GM18520 (cell line): ENCODE measurements around the gene PPP1R1B.

Experiments used
- ATAC-seq: cut with Tn5 transposase; IDR thresholded peaks from one replicate; pipeline ENCODE4 v1.9.1; 2021; ENCODE audit not compliant: unreplicated experiment

The PPP1R1B gene

DNA sequence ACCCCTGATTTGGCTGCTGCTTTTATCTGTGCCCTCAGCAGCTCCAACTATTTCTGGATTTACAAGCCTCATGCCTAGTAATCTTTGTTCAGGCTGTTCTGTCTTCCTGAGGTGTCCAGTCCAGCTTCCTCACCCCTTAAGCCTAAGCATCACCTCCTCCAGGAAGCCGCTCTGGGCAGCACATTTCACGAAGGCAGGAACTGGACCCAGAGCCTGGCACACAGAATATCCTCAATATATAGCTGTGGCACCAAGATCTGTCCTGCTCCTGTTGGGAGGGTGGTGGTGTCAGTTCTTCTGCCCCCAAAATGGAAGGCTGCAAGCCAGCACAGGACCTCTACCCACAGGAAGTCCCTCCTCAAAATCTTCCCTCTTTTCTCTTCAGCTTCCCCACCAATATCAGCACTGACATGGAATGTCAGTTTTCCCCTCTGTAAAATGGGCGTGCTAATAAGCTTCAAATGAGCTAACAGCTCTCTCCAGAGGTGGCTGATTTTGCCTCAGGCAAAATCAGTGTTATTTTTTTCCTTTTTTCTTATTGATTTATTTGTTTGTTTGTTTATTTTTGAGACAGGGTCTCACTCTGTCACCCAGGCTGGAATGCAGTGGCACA lies 12.1 kb upstream of the PPP1R1B start:
- no peak for ATAC-seq

DNA sequence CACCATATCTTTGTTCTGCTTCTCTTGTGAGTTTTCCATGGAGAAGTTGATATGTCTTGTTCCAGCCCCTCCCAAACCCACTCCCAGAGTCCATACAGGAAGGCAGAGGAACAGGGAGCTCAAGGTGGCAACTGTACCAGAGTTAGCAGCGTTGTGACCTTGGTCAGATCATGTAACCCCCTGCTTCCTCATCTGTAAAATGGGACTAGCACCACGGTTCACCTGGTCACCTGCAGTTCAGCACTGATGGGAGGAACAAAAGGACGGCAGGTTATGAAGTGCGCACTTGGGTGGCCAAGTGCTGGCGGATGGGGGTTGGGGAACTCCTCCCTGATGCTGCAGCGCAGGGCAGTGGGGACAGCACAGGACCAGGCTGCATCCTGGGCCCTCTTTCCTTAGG lies 11.3 kb upstream of the PPP1R1B start:
- ATAC-seq: no peak

DNA sequence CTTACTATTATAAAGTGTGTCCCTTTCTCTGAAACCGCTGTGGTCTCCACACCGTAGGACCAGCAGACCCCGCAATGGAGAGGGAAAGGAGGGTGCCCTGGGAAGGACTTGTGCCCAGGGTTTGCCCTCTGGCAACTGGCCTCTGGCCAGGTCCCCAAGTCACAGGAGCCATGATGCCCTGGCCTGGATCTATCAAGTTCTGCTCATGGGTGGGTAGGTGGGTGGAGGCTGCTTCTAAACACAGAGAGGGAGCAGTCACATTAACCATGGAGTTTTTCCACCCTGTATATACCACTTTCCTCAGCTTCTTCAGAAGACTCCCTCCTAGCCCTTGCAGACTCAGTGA lies 9.7 kb upstream of the PPP1R1B start:
- ATAC-seq: no peak

DNA sequence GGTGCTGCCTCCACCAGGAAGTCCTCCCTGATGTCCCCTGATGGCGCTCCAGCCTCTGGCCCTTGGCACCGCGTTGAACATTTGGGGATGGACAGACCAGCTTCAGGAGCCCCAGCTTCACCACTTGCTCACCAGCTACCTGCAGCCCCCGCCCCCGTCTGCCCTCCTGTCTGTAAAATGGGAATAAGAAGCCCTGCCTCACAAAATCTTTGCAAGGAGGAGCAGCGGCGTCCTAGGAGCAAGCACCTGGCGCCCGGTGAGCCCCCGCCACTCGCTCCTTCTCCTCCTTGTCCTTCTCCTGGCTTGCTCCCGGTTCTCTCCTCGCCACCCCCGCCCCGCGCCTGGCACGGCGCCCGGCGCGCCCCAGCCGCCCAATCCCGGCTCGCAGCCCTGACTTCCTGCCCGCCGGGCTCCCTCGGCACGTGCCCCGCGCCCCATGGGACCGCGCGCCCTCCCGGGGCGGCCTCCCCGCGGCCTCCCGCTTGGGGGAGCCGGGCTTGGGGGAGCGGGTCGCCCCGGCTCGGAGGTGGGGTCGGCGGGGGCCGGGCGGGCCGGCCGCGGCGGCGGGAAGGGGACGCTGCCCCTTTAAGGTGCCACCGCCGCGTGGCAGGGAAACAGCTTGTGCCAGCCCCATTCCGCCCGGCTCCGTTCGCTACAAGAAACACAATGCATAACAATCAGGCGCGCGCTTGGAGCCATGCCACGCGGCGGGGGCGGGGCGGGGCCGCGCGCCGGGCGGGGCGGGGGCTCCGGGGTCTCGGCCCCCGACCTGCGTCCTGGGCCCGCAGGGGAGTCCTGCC lies 9.1 kb upstream of the PPP1R1B start:
- ATAC-seq: no peak

DNA sequence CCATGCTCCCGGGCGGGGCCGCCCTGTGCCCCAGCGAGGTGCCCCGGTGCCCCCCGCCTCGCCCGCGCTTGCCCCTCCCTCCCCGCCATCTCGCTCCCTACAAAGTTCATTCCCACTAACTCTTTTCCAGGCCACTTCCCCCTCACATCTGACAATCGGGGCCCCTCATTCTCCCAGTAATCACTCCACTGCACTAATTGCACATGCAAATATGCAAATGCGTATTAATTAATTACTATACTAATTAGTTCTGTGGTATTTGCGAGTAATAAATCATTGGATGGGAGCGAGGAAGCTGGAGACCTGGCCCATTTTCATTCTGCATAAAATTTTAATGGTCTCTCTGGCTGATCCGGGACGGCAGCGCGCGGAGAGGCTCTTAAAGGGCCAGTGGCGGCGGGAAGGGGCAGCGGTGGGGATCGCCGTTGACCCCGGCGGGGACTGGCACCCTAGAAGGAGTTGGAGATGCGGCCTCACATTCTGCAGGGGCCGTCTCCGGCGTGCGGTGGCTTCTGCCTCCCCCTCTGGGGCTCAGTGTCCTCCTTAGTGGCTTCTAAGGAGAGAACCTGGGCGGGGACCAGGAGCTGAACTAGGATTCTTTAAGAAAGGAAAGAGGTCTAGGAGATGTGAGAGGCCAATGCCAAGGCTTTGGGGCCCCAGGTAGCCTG lies 8.4 kb upstream of the PPP1R1B start:
- ATAC-seq: no peak

DNA sequence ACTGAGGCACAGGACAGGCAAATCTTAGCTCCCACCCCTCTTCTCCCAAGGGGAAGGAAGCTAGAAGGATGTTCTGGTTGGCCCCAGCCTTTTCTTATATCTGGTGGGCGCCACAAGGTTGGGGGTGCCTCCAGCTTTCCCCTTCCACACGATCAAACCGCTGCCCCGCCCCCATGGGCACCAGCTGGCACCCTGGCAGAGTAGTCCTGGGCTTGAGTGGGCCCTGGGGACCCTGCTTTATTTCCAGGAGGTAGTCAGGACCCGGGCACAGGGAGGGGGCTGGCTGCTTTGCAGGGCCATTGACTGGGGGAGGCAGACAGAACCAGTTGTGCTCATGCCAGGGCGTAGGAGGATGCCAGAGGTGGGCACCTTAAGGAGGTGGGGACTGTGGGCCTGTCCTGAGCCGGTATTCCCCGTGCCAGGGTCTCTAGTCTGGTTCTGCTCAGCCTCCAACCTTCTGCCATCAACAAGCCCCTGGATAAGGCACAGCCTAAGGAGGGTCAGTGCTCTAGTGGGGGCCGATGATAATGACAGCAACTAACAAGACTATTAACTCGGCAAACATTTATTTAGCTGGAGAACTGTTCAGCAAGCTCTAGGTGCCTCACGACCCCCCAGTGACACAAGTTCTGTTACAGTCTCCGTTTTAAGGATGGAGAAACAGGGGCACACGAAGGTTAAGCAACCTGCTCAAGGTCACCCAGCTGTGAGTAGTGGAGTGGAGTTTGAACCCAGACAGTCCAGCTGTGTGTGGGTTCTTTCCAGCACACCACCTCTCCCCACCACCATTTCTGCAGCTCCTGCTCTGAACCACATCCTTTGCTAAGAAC lies 7.6 kb upstream of the PPP1R1B start:
- ATAC-seq: no peak

DNA sequence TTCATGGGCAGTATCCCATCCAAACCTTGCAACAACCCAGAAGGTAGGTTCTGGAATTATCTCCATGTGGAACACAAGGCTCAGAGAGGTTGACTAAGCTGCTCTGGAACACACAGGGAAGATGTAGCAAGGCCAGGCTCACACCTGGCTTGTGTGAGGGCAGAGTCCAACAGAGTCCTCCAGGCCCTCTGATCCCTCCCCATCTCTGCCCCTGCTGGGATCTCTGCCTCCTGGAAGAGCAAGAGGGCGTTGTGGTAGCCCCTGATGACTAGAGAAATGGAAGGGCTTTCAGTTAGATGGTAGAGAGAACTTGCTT lies 7.0 kb upstream of the PPP1R1B start:
- ATAC-seq: no peak

DNA sequence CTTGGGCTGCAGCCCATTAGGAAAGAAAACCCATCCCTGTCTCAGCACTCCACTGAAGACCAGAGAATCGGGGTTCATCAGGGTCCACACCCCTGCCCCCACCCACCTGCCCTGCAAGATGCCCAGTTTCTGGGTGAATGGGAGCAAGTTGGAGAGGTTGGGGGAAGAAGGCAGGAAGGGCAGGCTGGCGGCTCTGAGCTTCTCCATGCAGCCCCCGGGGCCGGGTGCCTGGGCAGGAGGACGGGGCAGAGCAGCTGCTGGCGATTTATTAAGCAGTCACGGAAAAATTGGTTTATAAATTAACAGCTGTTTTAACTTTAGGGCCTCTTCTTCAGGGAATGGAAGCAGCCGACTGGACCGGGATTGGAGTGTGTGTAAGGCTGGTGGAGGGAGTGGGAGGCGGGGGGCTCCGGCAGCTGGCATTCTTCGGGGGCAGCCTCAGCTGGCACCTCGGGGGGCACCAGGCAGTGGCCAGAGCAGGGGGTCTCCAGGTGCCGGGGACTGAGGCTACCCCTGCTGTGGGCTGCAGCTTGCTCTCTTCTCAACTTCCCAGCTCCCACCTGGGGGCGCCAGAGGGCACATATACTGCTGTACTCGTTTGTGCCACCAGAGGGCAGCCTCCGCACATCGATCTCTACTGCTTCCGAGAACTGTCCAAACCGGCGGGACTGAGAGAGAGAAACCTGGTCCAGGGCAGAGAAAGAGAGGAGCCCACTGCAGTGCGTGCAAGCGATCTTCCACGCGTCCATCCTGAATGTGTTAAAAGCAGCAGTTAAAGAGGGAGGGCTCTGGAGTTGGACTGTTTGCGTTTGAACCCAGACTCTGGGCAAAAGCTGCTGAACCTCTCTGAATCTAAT lies 5.0 kb upstream of the PPP1R1B start:
- peak; percentile 54 for ATAC-seq

DNA sequence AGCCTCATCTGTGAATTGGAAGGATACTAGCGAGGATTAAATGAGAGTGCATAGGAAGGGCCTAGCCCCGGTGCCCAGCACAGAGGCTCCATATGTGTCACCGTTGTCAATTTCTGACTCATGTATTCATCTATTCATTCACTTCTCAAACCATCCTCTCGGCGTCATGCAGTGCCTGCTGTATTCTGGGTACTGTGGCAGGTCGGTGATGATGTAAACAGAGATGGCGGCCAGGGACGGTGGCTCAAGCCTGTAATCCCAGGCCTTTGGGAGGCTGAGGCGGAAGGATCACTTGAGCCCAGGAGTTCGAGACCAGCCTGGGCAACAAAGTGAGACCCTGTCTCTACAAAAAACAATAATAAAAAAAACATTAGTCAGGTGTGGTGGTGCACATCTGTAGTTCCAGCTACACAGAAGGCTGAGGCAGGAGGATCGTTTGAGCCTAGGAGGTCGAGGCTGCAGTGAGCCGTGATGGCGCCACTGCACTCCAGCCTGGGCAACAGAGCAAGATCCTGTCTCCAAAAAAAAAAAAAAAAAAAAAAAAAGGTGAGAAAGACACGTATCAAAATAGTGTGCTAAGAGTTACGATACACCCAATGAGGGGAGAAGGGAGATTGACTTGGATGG lies 4.3 kb upstream of the PPP1R1B start:
- peak; percentile 39 for ATAC-seq

DNA sequence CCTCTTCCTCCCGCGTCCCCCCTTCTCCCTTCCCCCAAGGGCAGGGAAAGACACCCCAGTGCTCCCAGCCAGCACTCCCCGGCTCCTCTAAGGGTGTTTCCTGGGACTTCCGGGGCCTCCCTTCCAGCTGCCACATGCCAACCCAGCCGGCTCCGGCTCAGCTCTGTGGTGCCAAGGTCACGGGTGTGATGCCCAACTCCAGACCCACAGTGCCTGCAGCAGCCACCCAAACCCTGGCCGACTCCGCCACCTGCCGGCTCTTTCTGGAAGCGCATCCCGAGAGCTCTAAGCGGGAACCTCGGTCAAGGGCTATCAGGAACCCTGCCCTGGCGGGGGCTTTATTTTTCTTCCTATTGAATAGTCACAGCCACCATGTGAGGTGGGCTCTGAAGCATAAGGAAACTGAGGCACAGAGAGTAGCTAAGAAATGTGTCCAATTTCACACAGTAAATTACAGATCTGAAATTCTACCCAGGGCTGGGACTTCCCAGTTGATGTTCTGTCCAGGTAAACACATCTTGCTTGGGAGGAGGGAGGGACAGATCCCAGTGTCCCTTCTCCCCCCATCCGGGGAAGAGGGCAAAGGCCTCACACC lies 3.3 kb upstream of the PPP1R1B start:
- no peak for ATAC-seq

DNA sequence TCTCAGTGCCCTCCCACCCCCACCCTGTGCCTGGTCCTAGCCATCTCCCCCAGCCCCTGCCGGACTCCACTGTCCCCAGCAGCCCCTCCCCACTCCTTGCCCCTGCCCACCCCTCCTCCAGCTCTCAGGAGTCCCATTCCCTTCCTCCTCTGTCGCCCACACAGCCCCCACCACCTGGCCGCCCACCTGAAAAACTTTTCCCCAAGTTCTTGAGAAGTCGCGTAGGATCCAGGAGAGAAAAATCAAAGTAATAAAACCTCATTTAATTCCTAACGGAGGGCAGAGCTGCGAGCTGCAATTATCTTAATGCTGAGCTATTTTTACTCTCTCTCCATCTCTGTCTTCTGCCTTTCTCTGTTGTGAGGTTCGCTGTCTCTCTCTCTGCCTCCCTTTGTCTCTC lies 2.4 kb upstream of the PPP1R1B start:
- no peak for ATAC-seq

DNA sequence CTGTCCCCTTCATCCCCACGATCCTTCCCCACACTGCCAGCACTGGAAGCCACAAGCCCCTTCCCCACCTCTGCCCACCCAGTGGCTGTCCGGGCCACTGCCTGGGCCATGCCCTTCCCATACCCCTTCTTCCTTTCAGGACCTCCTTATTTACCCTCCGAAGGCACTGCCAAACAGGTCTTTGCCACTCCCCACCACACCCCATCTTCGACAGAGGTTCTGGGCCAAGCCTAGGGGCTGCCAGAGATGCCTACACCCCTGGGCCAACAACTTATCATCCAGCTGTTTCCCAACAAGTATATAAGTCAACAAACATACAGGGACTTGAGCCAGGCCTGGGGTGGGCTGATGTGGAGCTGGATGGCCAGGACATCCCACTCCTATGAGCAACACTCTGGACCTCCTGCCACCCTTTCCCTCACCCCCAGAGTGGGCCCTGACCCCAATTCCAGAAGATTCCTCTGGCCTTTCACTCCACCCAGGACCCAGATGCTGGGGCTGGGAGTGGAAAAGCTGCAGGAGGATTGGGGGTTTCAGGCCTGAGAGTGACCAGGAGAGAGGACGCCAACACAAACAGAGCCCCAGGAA lies 1.5 kb upstream of the PPP1R1B start:
- ATAC-seq: no peak

DNA sequence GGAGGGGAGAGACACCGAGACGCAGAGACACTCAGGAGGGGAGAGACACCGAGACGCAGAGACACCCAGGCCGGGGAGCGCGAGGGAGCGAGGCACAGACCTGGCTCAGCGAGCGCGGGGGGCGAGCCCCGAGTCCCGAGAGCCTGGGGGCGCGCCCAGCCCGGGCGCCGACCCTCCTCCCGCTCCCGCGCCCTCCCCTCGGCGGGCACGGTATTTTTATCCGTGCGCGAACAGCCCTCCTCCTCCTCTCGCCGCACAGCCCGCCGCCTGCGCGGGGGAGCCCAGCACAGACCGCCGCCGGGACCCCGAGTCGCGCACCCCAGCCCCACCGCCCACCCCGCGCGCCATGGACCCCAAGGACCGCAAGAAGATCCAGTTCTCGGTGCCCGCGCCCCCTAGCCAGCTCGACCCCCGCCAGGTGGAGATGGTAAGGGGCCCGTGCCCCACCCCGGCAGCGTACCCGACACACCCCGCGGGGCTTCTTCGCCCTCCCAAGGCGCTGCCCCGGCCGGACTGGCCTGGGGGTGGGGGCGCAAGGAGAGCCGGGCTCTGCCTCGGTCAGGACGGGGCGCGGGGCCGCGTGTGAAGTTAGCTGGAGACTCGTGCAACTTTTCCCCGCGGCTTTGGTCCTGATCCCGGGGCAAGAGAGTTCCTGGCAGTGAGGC lies 427 bp downstream of the PPP1R1B start:
- no peak for ATAC-seq

DNA sequence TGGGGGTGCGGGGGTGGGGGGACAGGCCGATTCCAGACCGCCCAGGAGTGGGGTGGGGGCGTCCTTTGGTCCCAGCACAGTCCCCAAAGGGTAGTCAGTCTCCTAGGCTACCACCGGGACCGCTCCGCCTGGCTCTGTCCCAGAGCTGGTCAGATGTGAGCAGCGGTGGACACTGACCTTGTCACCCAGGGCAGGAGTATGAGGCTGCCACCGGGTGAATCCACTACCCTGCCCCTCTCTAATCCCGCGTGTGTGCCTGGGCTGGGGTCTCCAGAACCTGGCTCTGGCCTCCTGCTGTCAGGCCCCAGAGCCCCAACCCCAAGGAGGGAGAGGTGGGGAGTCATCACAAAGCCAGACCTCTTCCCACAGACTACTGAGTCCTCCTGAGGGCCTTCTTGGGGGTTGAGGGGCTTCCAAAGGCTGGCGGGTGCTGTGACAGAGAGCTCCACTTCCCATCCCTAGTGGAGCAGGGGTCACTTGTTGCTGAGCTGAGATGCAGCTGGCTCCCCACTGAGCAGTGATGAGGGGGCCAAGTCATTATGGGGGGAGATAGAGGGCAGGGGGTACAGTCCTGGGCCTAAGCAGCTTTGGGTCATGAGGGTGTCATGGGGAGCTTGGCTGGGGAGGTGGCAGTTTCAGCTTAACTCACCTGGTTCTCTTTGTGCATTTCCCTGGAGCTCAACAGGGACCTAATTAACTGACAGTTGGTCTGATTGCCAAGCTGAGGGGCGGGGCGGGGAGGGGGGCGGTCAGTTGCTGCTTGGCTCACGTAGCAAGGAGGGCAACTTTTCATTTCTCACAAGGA lies 1.2 kb downstream of the PPP1R1B start:
- no peak for ATAC-seq

DNA sequence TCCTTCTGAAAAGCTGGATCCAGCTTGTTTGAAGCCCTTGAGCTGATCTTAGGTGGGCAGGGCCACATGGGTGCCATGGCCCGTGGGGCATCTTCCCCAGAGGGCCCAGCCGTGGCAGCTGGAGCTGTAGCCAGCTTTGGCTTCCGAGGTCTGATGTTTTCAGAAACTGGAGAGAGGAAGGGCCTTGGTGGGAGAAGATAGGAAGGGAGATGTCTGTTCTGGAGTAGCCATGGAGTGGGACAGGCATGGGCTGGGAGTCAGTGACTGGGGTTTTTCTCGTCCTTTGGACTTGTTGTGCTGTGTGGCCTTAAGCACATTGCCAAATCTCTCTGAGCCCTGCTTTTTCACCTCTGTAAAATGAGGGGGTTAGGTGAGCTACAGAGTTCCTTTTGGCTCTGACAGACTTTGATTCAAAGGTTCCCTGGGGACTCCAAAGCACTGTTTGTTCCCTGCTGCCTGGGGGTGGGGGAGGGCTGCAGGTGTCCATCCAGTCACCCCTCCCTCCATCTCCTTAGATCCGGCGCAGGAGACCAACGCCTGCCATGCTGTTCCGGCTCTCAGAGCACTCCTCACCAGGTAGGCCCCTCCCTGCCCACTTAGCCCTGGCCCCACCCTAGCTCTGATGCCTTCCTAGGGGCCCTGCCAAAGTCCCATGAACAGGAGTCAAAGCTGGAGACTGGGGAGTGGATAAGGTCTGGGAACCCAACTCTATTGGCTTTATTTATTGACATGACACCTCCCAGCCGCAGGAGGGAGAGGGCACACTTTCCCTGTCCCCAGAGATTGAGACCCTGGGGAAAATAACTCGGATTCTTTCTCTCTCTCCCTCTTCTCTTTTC lies 2.1 kb downstream of the PPP1R1B start:
- ATAC-seq: no peak

DNA sequence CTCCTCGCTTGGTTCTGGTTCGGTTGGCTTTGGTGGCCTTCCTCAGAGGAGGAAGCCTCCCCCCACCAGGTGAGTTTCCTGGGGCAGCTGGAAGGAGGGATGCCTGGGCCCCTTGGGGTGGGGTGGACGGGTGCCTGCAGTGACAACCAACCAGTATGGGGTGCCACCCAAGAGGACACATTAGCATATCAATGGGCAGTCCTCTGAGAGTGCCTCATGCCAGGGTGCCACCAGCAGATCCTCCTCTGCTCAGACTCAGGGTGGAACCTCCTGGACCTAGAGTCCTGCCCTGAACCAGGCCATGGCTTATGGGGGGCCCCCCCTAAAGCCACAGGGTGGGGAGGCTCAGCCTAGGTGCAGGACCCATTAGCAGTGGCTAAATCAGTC lies 2.7 kb downstream of the PPP1R1B start:
- no peak for ATAC-seq

DNA sequence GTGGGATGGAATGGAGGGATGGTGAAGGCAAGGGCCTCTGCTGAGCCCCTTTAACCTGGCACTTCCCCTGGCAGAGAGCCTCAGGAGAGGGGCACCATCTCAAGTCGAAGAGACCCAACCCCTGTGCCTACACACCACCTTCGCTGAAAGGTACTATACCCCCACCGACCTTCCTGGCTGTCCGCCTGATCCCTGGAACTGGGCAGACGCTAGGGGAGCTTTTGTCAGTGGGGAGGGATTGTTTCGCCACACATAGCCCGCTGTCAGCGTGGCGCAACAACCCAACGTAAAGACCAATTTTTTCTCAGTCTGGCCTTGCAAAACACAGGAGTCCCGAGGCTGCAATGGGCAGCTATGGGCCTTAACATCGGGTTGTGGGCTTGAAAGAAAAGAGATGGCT lies 3.1 kb downstream of the PPP1R1B start:
- ATAC-seq: no peak
